HCT116 (cell line): ENCODE measurements around the gene TUBB6.

Source experiments
- POLR2A ChIP-seq: IDR thresholded peaks from 2 replicates; pipeline ENCODE4 v1.7.0; 2011; ENCODE audit warnings: borderline replicate concordance; ENCODE audit not compliant: insufficient read depth, insufficient read length; ENCODE audit errors: extremely low read depth
- POLR2AphosphoS5 ChIP-seq: IDR thresholded peaks from 2 replicates; pipeline ENCODE4 v1.6.1; 2011; ENCODE audit warnings: mild to moderate bottlenecking, low read depth, low read length, moderate library complexity
- ZFX ChIP-seq: fragments of 450-650 bp; IDR thresholded peaks from 2 replicates; pipeline ENCODE4 v1.6.1; 2017
- ZNF274 ChIP-seq: fragments of 200-500 bp; sonication (Bioruptor generic); IDR thresholded peaks from 2 replicates; pipeline ENCODE4 v1.6.1; 2014; ENCODE audit warnings: mild to moderate bottlenecking, low read depth, low read length, inconsistent platforms

DNA sequence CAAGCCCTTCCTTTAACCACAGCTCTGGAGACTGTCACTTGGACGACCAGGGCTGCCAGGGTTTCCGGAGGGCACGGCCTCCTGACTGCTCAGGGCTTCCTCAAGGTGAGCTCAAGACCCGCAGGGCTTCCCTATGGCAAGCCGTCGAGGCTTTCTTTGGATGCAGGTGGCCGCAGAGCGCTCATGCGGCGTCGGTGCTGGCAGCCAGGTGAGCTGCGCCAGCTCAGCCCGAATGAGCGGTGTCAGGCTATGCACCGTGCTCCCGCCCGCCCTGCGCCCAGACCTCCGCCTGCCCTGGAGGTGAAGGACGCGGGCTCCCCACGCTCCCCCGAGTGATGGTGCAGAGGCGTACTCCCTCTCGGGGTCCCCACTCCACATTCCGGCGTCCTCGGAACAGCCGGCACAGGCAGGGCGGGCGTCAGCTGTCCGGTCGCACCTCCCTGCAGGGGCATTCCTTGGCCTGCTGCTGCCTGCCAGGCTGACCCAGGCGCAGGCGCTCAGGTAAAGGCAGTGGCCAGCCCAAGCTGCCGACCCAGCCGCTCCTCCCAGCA, 20.8 kb upstream of the TUBB6 start:
- no peak for TF ChIP-seq ZNF274
- no peak for TF ChIP-seq POLR2AphosphoS5
- TF ChIP-seq ZFX = no peak
- no peak for TF ChIP-seq POLR2A
